Measurements from ENCODE around the gene SYDE1. TPM values are rescaled to one million over a fixed set of nuclear protein-coding genes. Genes with fewer than 3 reads are reported as not detected.

Gene SYDE1
- polyA plus RNA-seq, 1 donor from 2014 or later, result not detected

GRCh38 chr19:15126131-15126910 is 19.1 kb downstream of the SYDE1 start:
- H3K27ac Mint-ChIP-seq, result peak overlapping the region in 1 of 3 donors; percentile 96
- H3K4me1 Mint-ChIP-seq, result peaks cover 5 to 19% (median 9%) of the 10 kb centered on the region in 3 donors
- H3K27me3 Mint-ChIP-seq, result peaks cover 2% of the 10 kb centered on the region
- peaks cover 2% of the 10 kb centered on the region for H3K36me3 Mint-ChIP-seq
- no peaks in the 10 kb centered on the region for H3K9me3 Mint-ChIP-seq
- peak overlapping the region in 1 of 4 donors; percentile 93 for H3K4me3 Mint-ChIP-seq

GRCh38 chr19:15128162-15128770 is 21.1 kb downstream of the SYDE1 start:
- Mint-ChIP-seq H3K4me3 (peak overlapping the region in 1 of 4 donors; percentile 19), H3K36me3 (no peaks in the 10 kb centered on the region), H3K27me3 (peaks cover 4% of the 10 kb centered on the region), H3K9me3 (no peaks in the 10 kb centered on the region), H3K4me1 (peaks cover 5 to 19% (median 9%) of the 10 kb centered on the region in 3 donors), H3K27ac (peak overlapping the region in 2 of 3 donors; percentile 49 to 68)

GRCh38 chr19:15129856-15130585 is 22.8 kb downstream of the SYDE1 start:
- H3K4me3 Mint-ChIP-seq, result no peak overlapping the region
- no peaks in the 10 kb centered on the region for H3K9me3 Mint-ChIP-seq
- H3K27me3 Mint-ChIP-seq, result peaks cover 4% of the 10 kb centered on the region
- H3K27ac Mint-ChIP-seq, result peak overlapping the region in 1 of 3 donors; percentile 20
- H3K36me3 Mint-ChIP-seq, result no peaks in the 10 kb centered on the region
- H3K4me1 Mint-ChIP-seq, result peaks cover 2 to 9% (median 2%) of the 10 kb centered on the region in 3 donors

GRCh38 chr19:15136234-15136954 is 29.2 kb downstream of the SYDE1 start:
- Mint-ChIP-seq H3K4me3 (no peak overlapping the region), H3K27me3 (peaks cover 6% of the 10 kb centered on the region), H3K27ac (no peak overlapping the region), H3K4me1 (no peaks in the 10 kb centered on the region), H3K9me3 (peaks cover 0 to 10% (median 0%) of the 10 kb centered on the region in 3 donors), H3K36me3 (peaks cover 2% of the 10 kb centered on the region)

- Mint-ChIP-seq H3K27me3 (peaks cover 4% of the 10 kb centered on the region), H3K4me3 (no peak overlapping the region), H3K27ac (no peak overlapping the region), H3K36me3 (peaks cover 2% of the 10 kb centered on the region), H3K9me3 (peaks cover 0 to 10% (median 0%) of the 10 kb centered on the region in 3 donors), H3K4me1 (no peaks in the 10 kb centered on the region)
Measured at GRCh38 chr19:15137777-15138176, 30.6 kb downstream of the SYDE1 start.

- Mint-ChIP-seq H3K36me3 (peaks cover 2% of the 10 kb centered on the region), H3K27me3 (peaks cover 4% of the 10 kb centered on the region), H3K4me1 (no peaks in the 10 kb centered on the region)
Measured at GRCh38 chr19:15138427-15138826, 31.2 kb downstream of the SYDE1 start.

GRCh38 chr19:15141143-15141542 is 33.9 kb downstream of the SYDE1 start:
- Mint-ChIP-seq H3K36me3 (peaks cover 2% of the 10 kb centered on the region), H3K27me3 (peaks cover 4% of the 10 kb centered on the region), H3K4me1 (no peaks in the 10 kb centered on the region), H3K27ac (peak overlapping the region in 1 of 3 donors; percentile 78), H3K9me3 (peaks cover 0 to 10% (median 0%) of the 10 kb centered on the region in 3 donors), H3K4me3 (no peak overlapping the region)

More at GRCh38 chr19:15138427-15138826, 31.2 kb downstream of the SYDE1 start:
- Mint-ChIP-seq H3K9me3 (peaks cover 0 to 10% (median 0%) of the 10 kb centered on the region in 3 donors), H3K4me3 (no peak overlapping the region), H3K27ac (no peak overlapping the region)

- Mint-ChIP-seq H3K4me3 (no peak overlapping the region), H3K27me3 (peaks cover 2% of the 10 kb centered on the region), H3K36me3 (peaks cover 2% of the 10 kb centered on the region), H3K9me3 (peaks cover 0 to 10% (median 0%) of the 10 kb centered on the region in 3 donors), H3K27ac (no peak overlapping the region), H3K4me1 (no peaks in the 10 kb centered on the region)
Measured at GRCh38 chr19:15142313-15142712, 35.1 kb downstream of the SYDE1 start.

GRCh38 chr19:15144046-15144646 is 36.9 kb downstream of the SYDE1 start:
- Mint-ChIP-seq H3K4me1 (no peaks in the 10 kb centered on the region), H3K36me3 (peaks cover under 1% of the 10 kb centered on the region), H3K27me3 (peaks cover under 1% of the 10 kb centered on the region), H3K4me3 (no peak overlapping the region), H3K9me3 (peaks cover 0 to 5% (median 0%) of the 10 kb centered on the region in 3 donors), H3K27ac (no peak overlapping the region)

GRCh38 chr19:15147090-15147489 is 39.9 kb downstream of the SYDE1 start:
- Mint-ChIP-seq H3K27me3 (no peaks in the 10 kb centered on the region), H3K27ac (no peak overlapping the region), H3K4me1 (peaks cover 0 to 4% (median 1%) of the 10 kb centered on the region in 3 donors), H3K36me3 (no peaks in the 10 kb centered on the region), H3K4me3 (no peak overlapping the region), H3K9me3 (no peaks in the 10 kb centered on the region)

GRCh38 chr19:15149737-15150136 is 42.5 kb downstream of the SYDE1 start:
- Mint-ChIP-seq H3K36me3 (no peaks in the 10 kb centered on the region), H3K4me3 (no peak overlapping the region), H3K9me3 (peaks cover 0 to 5% (median 0%) of the 10 kb centered on the region in 3 donors), H3K27me3 (peaks cover 6% of the 10 kb centered on the region), H3K27ac (no peak overlapping the region), H3K4me1 (peaks cover 0 to 4% (median 1%) of the 10 kb centered on the region in 3 donors)

GRCh38 chr19:15154002-15154612 is 46.9 kb downstream of the SYDE1 start:
- Mint-ChIP-seq H3K27ac (peak overlapping the region in 1 of 3 donors; percentile 14), H3K9me3 (peaks cover 0 to 7% (median under 1%) of the 10 kb centered on the region in 3 donors), H3K36me3 (no peaks in the 10 kb centered on the region), H3K27me3 (peaks cover 6% of the 10 kb centered on the region), H3K4me3 (no peak overlapping the region), H3K4me1 (peaks cover 0 to 4% (median 1%) of the 10 kb centered on the region in 3 donors)

- peaks cover 0 to 9% (median 2%) of the 10 kb centered on the region in 3 donors for H3K9me3 Mint-ChIP-seq
- H3K27me3 Mint-ChIP-seq, result peaks cover 6% of the 10 kb centered on the region
- no peak overlapping the region for H3K27ac Mint-ChIP-seq
- no peaks in the 10 kb centered on the region for H3K36me3 Mint-ChIP-seq
- peaks cover 0 to 3% (median 3%) of the 10 kb centered on the region in 3 donors for H3K4me1 Mint-ChIP-seq
- H3K4me3 Mint-ChIP-seq, result no peak overlapping the region
Measured at GRCh38 chr19:15155296-15155695, 48.1 kb downstream of the SYDE1 start.

GRCh38 chr19:15156391-15156790 is 49.2 kb downstream of the SYDE1 start:
- Mint-ChIP-seq H3K4me3 (no peak overlapping the region), H3K27me3 (peaks cover 6% of the 10 kb centered on the region), H3K36me3 (no peaks in the 10 kb centered on the region), H3K9me3 (peaks cover 0 to 9% (median 2%) of the 10 kb centered on the region in 3 donors), H3K27ac (no peak overlapping the region), H3K4me1 (peaks cover 0 to 2% (median 0%) of the 10 kb centered on the region in 3 donors)

Measured in IgD-negative memory B cell (primary cell).